GM13977 (cell line): ENCODE data around the gene ADD3.

Experiments used
- DNase-seq: peaks from one replicate; pipeline ENCODE4 v3.0.0; 2012; ENCODE audit warnings: low spot score
- CTCF ChIP-seq: IDR thresholded peaks from 2 replicates; pipeline ENCODE4 v1.5.1; 2012; ENCODE audit warnings: mild to moderate bottlenecking, control low read depth; ENCODE audit not compliant: insufficient read depth; ENCODE audit errors: extremely low read depth, missing control alignments
- in situ Hi-C: fragments of 300-500 bp; cut with MboI; formaldehyde crosslinking; loops from one replicate; pipeline ENCODE4 v1.12.0; 2022; ENCODE audit warnings: low sequenced_read_pairs, low pct_unique_long_range_greater_than_20kb, mixed read lengths, inconsistent platforms; ENCODE audit not compliant: unreplicated experiment

ADD3 gene

GRCh38 chr10:110069502-110069982 is 61.8 kb downstream of the ADD3 start:
- DNase-seq = peak; percentile 55
- in situ Hi-C loops = no loop called here
- TF ChIP-seq CTCF = no peak

- TF ChIP-seq CTCF = no peak
- in situ Hi-C loops = no loop called here
- no peak for DNase-seq
These were observed 66.1 kb downstream of the ADD3 start for GRCh38 chr10:110073896-110074295.

- DNase-seq = no peak
- in situ Hi-C loops = no loop called here
These were observed 66.5 kb downstream of the ADD3 start for GRCh38 chr10:110074298-110074697.

GRCh38 chr10:110074758-110075671 is 67.2 kb downstream of the ADD3 start:
- no peak for TF ChIP-seq CTCF
- DNase-seq = no peak
- in situ Hi-C loops = no loop called here

More at GRCh38 chr10:110074298-110074697, 66.5 kb downstream of the ADD3 start:
- no peak for TF ChIP-seq CTCF

- no peak for DNase-seq
- in situ Hi-C loops = no loop called here
- no peak for TF ChIP-seq CTCF
These were observed 67.9 kb downstream of the ADD3 start for GRCh38 chr10:110075686-110076085.

GRCh38 chr10:110076559-110077318 is 69.0 kb downstream of the ADD3 start:
- DNase-seq = peak; percentile 28
- in situ Hi-C loops = no loop called here
- TF ChIP-seq CTCF = no peak
